ENCODE data around the gene OR10W1. TPM values are rescaled to one million over a fixed set of nuclear protein-coding genes. Genes with fewer than 3 reads are reported as not detected.

The OR10W1 gene
- total RNA-seq, 1 donor from 2014 or later = not detected

- no peak for DNase-seq (ENCODE audit: low read depth)
Measured at GRCh38 chr11:58285483-58286040, 17.5 kb upstream of the OR10W1 start.

GRCh38 chr11:58276151-58276550, 8.1 kb upstream of the OR10W1 start:
- no peak overlapping the region for H3K4me3 ChIP-seq (ENCODE audit: low read depth, low read length)
- no peak for DNase-seq (ENCODE audit: low read depth)
- TF ChIP-seq, protein P1, sequence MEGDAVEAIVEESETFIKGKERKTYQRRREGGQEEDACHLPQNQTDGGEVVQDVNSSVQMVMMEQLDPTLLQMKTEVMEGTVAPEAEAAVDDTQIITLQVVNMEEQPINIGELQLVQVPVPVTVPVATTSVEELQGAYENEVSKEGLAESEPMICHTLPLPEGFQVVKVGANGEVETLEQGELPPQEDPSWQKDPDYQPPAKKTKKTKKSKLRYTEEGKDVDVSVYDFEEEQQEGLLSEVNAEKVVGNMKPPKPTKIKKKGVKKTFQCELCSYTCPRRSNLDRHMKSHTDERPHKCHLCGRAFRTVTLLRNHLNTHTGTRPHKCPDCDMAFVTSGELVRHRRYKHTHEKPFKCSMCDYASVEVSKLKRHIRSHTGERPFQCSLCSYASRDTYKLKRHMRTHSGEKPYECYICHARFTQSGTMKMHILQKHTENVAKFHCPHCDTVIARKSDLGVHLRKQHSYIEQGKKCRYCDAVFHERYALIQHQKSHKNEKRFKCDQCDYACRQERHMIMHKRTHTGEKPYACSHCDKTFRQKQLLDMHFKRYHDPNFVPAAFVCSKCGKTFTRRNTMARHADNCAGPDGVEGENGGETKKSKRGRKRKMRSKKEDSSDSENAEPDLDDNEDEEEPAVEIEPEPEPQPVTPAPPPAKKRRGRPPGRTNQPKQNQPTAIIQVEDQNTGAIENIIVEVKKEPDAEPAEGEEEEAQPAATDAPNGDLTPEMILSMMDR (conservative IDR thresholded peaks at IDR 0.05; ENCODE audit: low read depth, low read length) = no peak

More at GRCh38 chr11:58285483-58286040, 17.5 kb upstream of the OR10W1 start:
- H3K4me3 ChIP-seq (ENCODE audit: low read depth, low read length) = no peak overlapping the region
- TF ChIP-seq, protein P1 (conservative IDR thresholded peaks at IDR 0.05; ENCODE audit: low read depth, low read length) = no peak

GRCh38 chr11:58275002-58275401, 6.9 kb upstream of the OR10W1 start:
- H3K4me3 ChIP-seq (ENCODE audit: low read depth, low read length) = no peak overlapping the region
- TF ChIP-seq, protein P1 (conservative IDR thresholded peaks at IDR 0.05; ENCODE audit: low read depth, low read length) = no peak
- DNase-seq (ENCODE audit: low read depth) = no peak

GRCh38 chr11:58259983-58260382, 8.1 kb downstream of the OR10W1 start:
- H3K4me3 ChIP-seq (ENCODE audit: low read depth, low read length) = no peak overlapping the region
- no peak for DNase-seq (ENCODE audit: low read depth)
- TF ChIP-seq, protein P1 (conservative IDR thresholded peaks at IDR 0.05; ENCODE audit: low read depth, low read length) = no peak

DNA sequence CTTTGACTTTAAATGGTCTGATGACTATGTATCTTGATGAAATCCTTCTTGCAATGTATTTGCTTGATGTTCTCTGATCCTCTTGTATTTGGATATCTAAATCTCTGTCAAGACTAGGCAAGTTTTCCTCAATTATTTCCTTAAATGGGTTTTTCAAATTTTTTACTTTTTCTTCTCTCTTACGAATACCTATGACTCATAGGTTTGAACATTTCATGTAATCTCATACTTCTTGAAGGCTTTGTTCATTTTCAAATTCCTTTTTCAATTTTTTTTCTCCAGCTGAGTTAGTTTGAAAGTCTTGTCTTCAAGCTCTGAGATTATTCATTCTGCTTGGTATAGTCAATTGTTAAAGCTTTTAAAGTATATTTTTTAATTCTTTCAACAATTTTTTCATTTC, 13.1 kb downstream of the OR10W1 start:
- no peak for DNase-seq (ENCODE audit: low read depth)
- H3K4me3 ChIP-seq (ENCODE audit: low read depth, low read length) = no peak overlapping the region
- TF ChIP-seq, protein P1 (conservative IDR thresholded peaks at IDR 0.05; ENCODE audit: low read depth, low read length) = no peak

GRCh38 chr11:58243954-58244353, 24.1 kb downstream of the OR10W1 start:
- TF ChIP-seq, protein P1 (conservative IDR thresholded peaks at IDR 0.05; ENCODE audit: low read depth, low read length) = no peak
- no peak overlapping the region for H3K4me3 ChIP-seq (ENCODE audit: low read depth, low read length)
- no peak for DNase-seq (ENCODE audit: low read depth)

- TF ChIP-seq, protein P1 (conservative IDR thresholded peaks at IDR 0.05; ENCODE audit: low read depth, low read length) = no peak
- DNase-seq (ENCODE audit: low read depth) = no peak
- H3K4me3 ChIP-seq (ENCODE audit: low read depth, low read length) = no peak overlapping the region
Measured at GRCh38 chr11:58227956-58228615, 40.0 kb downstream of the OR10W1 start.

Data from epithelial cell of proximal tubule (primary cell).